Activated CD4-positive, CD25-positive, alpha-beta regulatory T cell (primary cell): ENCODE data around the gene DSG3.
"Not testable (repeated sequence)": the region's sequence is repeated elsewhere in the genome, so short reads cannot be mapped to it uniquely, and the experiment has no call there.

ENCODE experiments used
- DNase-seq, 4 experiments: peaks; one replicate each; lab custom pipeline; 2025; lab: John Stamatoyannopoulos, UW

DSG3 gene

DNA sequence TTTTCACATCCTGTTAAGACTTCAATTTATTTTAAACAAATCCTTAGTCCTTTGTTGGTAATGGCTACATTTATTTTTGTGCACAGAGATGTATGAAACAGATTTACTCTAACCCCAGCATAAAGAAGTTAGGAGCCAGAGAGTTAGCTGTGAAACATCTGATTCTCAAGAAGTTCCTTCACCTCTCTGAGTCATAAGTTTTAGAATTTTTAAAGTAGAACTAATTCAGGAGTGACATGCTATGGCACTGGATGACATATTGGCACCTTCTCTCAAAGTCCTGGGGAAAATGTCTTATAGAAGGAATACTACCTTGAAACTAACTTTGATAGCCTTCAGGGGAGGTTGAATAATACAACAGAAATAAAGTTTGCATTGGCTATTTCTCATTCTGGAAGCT lies 44.0 kb downstream of the DSG3 start:
- no peak for DNase-seq

DNA sequence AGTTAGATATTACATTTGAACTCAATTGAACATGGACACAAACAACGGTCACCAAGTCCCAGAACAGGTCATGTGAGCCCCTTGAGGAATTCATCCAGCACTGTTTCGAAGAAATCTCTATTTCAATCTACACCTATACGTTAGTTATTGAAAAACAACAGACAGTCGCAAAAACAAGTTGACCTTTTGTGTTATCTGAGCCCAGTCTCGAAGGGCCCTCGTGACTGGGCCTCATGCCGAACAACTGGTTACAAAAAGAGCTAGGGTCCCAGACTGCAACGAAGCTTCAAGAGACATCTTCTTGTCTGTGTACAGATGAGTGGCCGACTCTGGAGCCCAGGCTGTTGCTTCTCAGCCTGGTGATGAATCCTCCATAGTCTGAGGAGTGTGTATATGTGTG lies 45.1 kb downstream of the DSG3 start:
- no peak for DNase-seq

DNA sequence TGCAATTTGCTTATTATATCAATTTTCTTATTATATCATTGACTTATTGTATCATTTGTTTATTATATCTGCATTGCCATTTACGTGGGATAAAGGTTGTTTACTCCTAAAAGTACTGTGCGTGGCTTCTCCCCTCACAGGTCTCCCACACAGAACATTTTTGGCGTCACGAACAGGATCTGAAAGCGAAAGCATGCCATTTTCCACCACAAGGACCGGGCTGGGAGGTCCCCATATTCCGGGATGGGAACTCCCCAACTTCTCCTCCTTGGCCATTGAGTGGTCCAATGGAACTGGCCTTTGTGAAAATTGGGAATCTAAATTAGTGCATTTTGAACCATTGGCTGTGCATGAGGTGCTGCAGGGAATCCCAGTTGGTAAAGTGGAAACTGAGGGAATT lies 45.6 kb downstream of the DSG3 start:
- DNase-seq, result no peak

DNA sequence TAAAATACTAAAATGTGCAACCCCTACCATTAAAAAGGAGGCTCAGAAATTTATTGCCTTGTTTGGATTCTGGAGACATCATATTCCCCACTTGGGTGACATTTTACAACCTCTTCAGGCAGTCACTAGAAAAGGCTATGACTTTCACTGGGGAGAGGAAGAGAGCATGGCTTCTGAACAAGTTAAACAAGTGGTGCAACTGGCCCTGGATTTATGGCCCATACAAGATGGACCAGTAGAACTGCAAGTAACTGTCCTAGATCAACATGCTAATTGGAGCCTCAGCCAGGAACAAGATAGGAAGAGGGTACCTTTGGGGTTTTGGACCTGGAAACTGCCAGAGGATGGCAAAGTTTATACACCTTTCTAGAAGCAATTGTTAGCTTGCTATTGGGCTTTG lies 46.4 kb downstream of the DSG3 start:
- DNase-seq, result no peak

DNA sequence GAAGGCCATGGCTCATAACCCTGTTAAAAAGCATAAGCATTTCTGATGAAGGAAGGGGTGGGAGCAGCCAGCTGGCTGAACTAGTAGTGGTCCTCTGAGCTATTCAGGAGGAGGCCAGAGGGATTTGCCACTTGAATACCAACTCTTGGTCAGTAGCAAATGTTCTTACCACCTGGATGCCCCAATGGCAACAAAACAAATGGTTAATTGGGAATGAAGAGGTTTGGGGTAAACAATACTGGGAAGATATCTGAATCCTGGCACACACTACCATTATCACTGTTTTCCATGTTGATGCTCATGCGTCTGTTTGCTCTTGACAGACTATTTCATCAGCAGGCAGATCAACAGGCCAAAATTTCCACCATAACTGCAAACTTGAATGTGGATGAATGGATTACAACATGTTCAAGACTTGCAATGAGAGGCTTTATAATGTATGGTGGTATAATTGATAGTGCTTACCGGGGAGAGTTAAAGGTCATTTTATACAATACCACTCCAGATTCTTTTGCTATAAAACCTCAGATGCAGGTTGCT lies 47.2 kb downstream of the DSG3 start:
- DNase-seq, result not testable (repeated sequence)

DNA sequence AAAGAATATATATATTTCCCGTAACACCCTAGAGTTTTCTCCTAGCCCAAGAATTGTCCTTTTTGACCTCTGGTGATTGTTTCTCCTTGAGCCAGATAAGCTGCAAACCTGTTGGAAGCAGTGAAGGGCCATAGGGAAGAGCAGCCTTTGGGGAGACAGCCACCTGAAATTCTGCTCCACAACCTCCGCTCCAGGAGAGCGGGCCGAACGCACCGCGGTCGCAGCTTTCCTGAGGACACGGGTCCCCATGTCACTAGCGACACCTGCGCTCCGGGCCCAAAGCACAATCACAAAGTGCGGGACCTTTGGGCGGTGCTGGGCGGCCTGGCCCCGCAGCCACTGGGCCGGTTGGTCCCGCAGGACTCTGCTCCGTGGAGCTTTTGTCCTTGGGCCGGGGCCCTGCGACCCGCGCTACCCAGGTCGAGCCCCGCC lies 49.9 kb downstream of the DSG3 start:
- no peak for DNase-seq

DNA sequence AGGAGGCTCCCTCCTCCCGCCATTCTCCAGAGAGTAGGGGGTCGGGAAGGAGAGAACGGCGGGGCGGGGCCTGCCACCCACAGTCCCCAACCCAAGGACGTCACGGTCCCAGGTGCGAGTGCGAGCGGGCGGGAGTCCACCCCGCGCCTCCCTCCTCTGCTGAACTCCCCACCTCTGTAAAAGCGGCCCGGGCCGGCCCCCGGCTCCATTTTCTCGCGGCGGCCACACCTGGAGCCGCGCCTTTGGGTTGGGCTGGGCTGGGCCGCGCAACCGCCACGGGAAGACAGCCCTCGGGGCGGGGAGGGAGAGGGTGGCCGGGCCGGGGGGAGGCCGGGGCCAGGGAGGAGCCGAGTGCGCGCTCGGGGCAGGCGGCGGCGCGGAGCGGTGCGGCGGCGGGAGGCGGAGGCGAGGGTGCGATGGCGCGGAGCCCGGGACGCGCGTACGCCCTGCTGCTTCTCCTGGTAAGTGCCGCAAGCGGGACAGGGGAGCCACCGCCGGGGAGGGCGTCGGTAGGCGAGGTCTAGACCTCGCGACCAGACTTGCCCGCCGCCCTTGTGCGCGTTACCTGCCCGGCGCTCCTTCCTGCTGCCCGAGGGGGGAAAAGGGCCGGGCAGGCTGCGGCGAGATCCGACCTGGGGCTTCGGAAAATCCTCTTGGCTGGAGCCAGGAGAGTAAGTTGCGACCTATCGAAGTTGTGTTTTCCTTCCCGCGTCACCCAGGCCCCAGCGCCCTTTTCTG lies 50.5 kb downstream of the DSG3 start, which contains the start of gene DSG2:
Gene DSG2 (plus strand): TSS at position 342 of the 738 bp plus-strand sequence. CDS start 75 bp downstream, at position 417.
- no peak for DNase-seq

DNA sequence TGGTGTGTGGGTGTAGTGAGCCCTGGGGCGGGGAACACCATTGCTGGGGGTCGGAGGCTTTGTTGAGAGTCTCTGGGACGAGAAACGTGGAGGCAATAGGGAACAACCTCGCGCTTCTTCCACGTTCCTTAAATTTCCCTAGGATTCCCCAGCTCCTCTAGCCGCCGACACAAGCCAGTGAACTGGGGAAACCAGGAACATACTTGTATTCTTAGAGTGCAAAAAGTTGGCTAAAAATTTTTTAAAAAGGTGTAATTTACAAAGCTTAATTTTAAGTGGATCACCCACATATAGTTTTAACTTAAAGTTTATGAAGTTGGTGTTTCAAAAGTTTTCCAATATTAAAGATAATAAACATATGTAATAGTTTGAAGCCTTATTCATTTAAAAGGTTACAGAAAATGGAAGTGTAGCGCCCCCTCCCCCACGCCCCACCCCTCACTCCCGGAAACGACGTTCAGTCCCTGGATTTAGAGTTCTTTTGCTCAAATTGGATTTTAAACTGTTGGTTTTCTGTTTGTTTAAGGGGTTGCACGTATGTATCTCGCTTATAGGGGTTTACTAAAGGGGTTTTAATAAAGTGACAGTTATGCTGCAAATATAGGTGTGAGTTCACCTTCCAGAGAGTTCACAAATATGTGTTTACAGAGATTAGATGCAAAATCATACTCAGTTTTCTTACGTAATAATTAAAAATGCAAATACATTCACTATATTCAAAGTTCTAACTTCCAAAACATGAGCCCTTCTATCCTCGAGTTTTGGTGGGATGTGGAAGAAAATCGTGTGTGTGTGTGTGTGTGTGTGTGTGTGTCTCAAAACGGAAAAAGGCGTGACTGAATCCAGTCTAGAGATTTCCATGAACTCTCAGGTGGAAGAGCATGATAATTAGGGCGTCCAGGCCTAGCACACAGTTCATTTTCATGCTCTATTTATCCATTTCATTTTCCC lies 51.3 kb downstream of the DSG3 start:
- DNase-seq, result no peak

DNA sequence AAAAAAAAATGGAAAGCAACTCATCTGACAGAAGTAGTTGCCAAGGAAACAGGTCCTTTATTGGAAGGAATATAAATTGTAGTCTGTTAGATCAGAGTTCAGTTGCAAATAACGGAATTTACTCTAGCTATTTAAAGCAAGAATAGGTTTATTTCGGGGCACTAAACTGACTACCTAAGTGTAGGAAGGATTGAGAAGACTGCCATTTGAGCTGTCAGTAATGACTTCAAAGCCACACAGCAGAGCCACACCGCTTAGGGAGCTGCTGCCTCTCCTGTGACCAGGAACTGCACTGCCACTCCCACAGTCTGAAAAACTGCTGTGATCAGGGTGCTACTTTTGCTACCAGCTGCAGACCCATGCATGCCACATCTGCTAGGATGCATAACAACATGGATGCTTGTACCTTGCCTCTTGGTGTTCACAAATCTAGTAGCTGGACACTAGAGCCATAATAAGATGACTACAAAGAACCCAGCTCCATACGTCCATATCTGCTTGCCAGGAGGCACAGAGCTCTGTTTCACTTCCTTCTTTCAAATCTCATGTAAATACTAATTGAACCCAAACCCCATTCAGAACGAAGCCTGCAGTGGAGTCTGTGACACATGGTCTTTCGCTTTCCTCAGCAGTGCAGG lies 52.6 kb downstream of the DSG3 start:
- no peak for DNase-seq

DNA sequence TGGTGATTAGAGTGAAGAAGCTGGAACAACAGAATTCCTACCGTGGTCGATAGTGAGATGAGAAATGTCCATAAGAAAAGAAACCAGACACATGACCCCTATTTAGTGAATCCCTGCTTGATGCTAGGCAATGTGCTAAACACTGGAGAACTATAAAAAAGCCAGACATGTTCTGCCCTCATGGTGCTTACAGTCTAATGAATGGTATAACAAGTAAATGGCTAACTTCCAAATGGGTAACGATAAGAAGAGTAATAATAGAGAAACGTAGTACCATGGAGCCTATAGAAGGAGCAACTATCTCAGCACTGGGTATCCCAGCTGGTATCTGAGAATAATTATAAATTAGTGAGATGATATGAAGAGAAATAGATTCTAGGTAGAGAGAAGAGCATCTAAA lies 55.5 kb downstream of the DSG3 start:
- DNase-seq, result no peak

DNA sequence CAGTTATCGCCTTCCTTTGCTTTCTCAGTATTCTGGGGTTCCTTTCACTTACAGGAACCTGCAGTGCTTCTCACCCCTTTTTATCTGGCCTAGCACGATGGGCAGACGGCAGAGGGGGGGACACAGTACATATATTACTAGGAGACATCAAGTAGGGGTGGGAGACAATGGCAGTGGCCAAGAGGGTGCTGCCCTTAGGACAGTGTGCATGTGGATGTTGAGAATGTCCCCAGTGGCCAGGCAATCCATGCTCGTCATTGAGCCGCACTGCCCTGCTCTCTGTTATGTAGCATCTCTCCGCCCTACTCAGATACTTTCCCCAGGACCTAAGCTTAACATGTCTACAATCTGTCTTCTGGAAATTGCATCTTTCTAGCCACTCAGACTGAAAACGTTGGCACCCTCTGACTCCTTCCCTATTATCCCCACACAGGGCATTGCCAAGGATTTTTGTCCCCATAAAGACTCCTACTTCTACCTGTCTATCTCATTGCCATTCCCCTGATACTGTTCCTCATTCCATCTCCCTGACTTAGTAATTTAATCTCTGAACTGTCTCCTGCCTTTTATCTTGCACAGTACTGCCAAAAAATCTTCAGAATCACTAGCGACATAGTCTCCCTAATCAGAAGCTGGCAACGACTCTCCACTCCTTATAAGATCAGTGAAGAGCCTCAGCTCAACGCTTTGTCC lies 57.1 kb downstream of the DSG3 start:
- no peak for DNase-seq

DNA sequence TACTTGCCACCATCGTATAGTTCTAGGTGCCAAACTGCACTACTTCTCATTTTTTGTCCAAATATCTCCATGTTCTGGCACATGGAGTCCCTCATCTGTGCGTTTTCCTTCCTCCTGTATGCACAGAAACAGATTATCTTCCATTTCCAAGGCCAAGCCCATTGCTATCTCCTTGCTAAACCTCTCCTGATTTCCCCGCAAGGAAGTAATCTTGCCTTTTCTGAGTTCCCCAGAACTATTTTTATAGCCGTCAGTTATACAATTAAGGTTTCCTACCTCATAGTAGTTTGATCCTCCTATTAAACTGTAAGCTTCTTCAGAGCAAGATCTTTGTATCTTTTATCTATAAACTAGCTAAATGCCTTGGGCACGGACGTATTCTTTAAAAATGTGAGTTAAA lies 57.6 kb downstream of the DSG3 start:
- no peak for DNase-seq

DNA sequence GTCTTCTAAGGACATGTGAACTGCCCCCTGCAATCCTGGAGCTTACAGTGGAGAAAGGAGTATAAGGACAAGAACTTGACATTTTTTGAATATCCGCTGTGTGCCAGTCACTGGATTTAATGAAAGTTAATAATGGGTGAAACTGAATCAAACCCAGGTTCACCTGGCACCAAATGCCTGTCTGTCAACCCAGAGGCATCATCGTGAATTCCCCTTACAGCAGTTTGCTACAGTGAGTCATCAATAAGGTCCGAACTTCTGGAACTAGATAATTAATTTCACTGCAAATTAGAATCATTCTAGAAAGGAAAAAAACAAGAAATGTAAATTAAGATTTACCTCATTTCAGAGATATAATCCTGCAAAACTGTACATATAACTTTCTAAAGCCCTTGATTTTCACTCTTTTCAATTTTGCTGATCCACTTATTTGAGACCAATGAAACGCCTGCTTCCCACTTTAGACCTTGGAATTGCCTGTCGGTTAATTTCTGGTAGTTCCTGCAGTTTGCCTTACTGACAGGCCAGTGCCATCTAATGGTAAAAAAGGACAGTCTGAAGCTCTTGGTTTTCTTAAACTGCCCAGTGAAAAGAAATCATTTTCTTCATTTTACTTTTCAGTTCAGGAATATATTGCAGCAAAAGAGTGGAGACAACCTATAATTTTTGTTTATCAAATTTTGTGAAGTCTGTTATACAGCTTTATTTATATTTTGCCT lies 58.6 kb downstream of the DSG3 start:
- DNase-seq, result no peak

DNA sequence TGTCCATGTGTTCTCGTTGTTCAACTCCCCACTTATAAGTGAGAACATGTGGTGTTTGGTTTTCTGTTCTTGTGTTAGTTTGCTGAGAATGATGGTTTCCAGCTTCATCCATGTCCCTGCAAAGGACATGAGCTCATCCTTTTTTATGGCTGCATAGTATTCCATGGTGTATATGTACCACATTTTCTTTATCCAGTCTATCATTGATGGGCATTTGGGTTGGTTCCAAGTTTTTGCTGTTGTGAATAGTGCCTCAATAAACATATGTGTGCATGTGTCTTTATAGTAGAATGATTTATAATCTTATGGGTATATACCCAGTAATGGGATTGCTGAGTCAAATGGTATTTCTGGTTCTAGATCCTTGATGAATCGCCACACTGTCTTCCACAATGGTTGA lies 59.6 kb downstream of the DSG3 start:
- not testable (repeated sequence) for DNase-seq

DNA sequence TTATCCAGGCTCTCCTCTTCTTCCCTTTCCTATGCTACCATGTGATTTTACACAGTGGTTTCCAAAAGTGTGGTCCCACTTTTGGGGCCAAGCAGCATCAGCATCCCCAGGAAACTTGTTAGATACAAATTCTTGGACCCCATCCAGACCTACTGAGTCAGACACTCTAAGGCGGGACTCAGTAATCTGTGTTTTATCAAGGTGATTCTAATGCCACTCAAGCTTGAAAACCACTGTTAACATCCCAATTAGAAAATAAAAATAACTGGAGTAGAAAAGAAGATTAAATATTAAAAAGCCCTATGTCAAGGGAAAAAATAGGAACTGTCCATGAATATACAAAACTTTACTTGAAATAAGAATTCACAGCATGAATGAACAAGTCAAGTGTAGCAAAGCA lies 61.2 kb downstream of the DSG3 start:
- no peak for DNase-seq

DNA sequence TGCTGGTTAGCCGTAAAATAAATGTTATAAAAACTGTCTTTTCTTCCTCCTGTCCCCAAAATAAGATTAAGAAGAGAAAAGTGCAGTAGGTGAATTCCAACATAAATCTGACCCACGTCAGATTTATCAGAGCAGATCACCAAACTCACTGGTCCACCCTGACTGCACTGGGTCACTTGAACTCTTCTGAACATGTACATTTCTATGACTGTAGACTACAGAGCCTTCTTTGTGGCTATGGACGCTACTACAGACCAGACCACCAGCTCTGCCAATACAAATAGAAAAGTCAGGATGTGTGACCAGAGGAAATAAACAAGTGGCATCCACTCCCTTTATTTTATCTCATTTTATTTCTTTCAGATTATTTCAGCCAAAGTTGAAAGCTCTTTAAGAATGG lies 62.0 kb downstream of the DSG3 start:
- no peak for DNase-seq

DNA sequence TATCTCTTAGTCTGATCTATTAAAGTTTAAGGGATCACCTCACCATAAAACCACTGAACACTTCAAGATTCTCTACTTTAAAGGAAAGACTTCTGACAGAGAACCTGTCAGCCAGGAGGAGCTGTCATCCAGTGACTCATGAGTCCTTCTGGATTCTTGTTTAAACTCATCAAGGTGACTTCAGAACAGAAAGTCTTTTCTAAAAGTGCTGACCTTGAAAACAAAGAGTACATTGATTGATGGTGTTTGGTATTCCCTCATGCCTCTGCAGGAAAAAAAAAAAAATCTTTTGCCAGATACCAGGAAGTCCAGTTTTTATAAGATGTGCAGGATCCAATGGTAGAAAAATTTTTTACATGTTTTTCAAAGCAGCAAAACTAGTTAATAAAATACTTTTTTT lies 62.8 kb downstream of the DSG3 start:
- DNase-seq, result no peak

DNA sequence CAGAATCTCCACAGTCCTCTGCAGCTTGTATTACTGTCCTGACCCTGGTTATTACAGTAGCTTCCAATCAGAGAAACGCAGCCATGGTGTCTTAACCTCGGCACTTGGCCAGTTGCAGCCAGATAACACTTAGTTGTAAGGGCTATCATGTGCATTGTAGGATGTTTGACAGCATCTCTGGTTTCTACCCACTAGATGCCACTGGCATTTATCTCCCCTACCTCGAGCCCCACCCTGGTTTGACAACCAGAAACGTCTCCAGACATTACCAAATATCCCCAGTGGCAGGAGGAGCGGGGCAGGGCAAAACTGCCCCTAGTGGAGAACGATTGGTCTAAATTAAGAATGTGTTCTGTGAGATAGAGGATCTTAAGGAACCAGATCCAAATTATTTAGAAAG lies 63.6 kb downstream of the DSG3 start:
- DNase-seq, result no peak

DNA sequence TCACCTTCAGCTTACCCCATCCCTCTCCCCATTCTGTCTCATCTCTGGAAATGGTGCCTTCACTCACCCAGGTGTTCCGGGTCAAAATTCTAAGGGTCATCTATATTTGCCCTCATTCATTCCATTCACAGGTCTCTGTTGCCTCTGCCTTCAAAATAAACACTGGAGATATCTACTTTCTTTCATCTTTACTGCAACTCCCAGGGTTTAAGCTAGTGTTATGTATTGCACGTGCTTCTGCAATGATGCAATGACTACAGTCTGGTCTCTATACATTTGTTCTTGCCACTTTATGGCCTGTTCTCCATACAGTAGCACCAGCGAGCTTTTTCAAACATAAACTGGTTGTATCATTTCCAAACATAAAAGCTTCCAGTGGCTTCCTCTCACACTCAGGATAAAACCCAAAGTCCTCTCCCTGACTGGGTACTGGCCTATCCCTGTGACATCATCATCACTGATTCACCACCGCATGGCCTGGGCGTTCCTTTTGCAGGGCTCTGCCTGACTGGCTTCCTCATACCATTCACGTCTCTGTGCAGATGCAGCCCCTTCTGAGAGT lies 64.7 kb downstream of the DSG3 start:
- DNase-seq, result no peak

DNA sequence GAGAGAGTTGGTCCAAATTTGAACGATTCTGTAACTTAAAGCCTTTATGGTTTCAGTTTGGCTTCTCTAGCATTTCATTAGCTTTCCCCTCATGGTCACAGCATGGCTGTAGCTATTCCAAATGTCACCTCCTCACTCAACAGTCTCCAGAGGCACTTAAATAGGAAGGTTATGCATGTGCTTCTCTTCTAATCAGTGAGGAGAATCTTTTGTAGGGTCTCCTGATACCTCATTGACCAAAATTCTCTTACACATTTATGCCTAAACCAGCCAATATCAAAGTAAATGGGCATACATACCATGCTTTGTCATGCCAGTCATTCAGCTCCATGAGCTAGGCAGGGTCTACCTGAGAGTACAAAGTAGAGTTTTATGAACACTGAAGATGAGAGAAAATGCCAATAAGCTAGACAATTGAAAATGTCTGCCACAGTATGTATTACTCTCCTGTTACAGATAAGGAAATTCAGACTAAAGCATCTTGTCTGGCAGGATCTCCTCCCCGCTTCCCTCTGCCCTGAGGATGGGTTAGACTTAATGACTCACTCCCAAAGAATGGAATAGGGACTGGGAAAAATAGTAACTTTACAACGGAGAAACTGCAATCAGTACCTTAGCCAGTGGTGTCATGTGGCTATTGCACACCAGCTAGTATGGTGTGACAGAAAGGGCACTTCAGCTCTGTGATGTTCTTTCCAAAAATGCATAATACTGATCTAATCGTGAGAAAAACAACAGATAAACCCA lies 65.8 kb downstream of the DSG3 start:
- DNase-seq, result no peak
